H1 (cell line): ENCODE data around the gene TUBA3D.
"Not testable (repeated sequence)": the region's sequence is repeated elsewhere in the genome, so short reads cannot be mapped to it uniquely, and the experiment has no call there.

Source experiments
- CTCF ChIP-seq, 3 experiments: IDR thresholded peaks; 1 replicate in 2 of 3; 2 replicates in 1 of 3; pipeline versions ENCODE4 v1.5.1 to v1.6.1; 2011; ENCODE audit warnings: low read length in 3 of 3, mild to moderate bottlenecking in 3 of 3, inconsistent platforms in 2 of 3, low read depth in 1 of 3, moderate library complexity in 1 of 3; ENCODE audit not compliant: insufficient read depth in 1 of 3; ENCODE audit errors: control extremely low read depth in 1 of 3
- EZH2 ChIP-seq: fragments of 200-600 bp; sonication (generic); IDR thresholded peaks from 2 replicates; pipeline ENCODE4 v1.7.1; 2012; ENCODE audit warnings: low read depth, mild to moderate bottlenecking, moderate library complexity, low read length, inconsistent platforms; ENCODE audit not compliant: severe bottlenecking
- HDAC2 ChIP-seq, 2 experiments: fragments of 300-600 bp in 1 of 2; sonication (generic) in 1 of 2; IDR thresholded peaks; 2 replicates each; pipeline ENCODE4 v1.6.1; 2011 to 2012; ENCODE audit warnings: low read depth in 2 of 2, low read length in 2 of 2, mild to moderate bottlenecking in 2 of 2, moderate library complexity in 2 of 2, borderline replicate concordance in 1 of 2, inconsistent platforms in 1 of 2
- JUND ChIP-seq: IDR thresholded peaks from 2 replicates; pipeline ENCODE4 v1.6.1; 2011; ENCODE audit warnings: mild to moderate bottlenecking, improper control_type of control experiment, low read length
- MAFK ChIP-seq: IDR thresholded peaks from 2 replicates; pipeline ENCODE4 v1.6.1; 2012; ENCODE audit warnings: low read depth, mild to moderate bottlenecking, improper control_type of control experiment, low read length
- MAX ChIP-seq: IDR thresholded peaks from 2 replicates; pipeline ENCODE4 v1.6.1; 2012; ENCODE audit warnings: inconsistent platforms
- NRF1 ChIP-seq: IDR thresholded peaks from 2 replicates; pipeline ENCODE4 v1.6.1; 2011; ENCODE audit warnings: mild to moderate bottlenecking, low read depth, low read length, improper control_type of control experiment
- POLR2A ChIP-seq, 2 experiments: IDR thresholded peaks; 1 replicate in 1 of 2; 2 replicates in 1 of 2; pipeline ENCODE4 v1.6.1; 2011; ENCODE audit warnings: low read depth in 2 of 2, low read length in 2 of 2, mild to moderate bottlenecking in 2 of 2; ENCODE audit errors: control extremely low read depth in 1 of 2
- POU5F1 ChIP-seq: IDR thresholded peaks from 2 replicates; pipeline ENCODE4 v1.6.1; 2011; ENCODE audit warnings: low read depth, mild to moderate bottlenecking, low read length, moderate library complexity
- RAD21 ChIP-seq, 2 experiments: IDR thresholded peaks in 1 of 2; conservative IDR thresholded peaks in 1 of 2; 2 replicates each; pipeline ENCODE4 v1.6.1; 2011; ENCODE audit warnings: low read depth in 2 of 2, low read length in 2 of 2, improper control_type of control experiment in 1 of 2, inconsistent platforms in 1 of 2, mild to moderate bottlenecking in 1 of 2, moderate library complexity in 1 of 2
- SAP30 ChIP-seq: fragments of 300-600 bp; sonication (generic); IDR thresholded peaks from 2 replicates; pipeline ENCODE4 v1.7.1; 2012; ENCODE audit warnings: low read length, moderate library complexity, mild to moderate bottlenecking, inconsistent platforms; ENCODE audit not compliant: insufficient read depth, insufficient replicate concordance
- TAF1 ChIP-seq: IDR thresholded peaks from 2 replicates; pipeline ENCODE4 v1.6.1; 2011; ENCODE audit warnings: mild to moderate bottlenecking, low read depth, low read length
- ZNF274 ChIP-seq: IDR thresholded peaks from 2 replicates; pipeline ENCODE4 v1.7.0; 2012; ENCODE audit warnings: low read length, borderline replicate concordance; ENCODE audit errors: extremely low read depth

- not testable (repeated sequence) for TF ChIP-seq POU5F1; MAX; CTCF (IDR thresholded peaks at IDR 0.05; ENCODE audit: control extremely low read depth in 1 of 3, insufficient read depth in 1 of 3, low read depth in 1 of 3, low read length in 3 of 3); EZH2; RAD21 (IDR thresholded peaks at IDR 0.05 in 1 of 2, conservative IDR thresholded peaks at IDR 0.05 in 1 of 2; ENCODE audit: low read depth in 2 of 2, low read length in 2 of 2); TAF1; NRF1; MAFK; JUND; SAP30; POLR2A (IDR thresholded peaks at IDR 0.05; ENCODE audit: control extremely low read depth in 1 of 2, low read depth in 2 of 2, low read length in 2 of 2); HDAC2 (IDR thresholded peaks at IDR 0.05; ENCODE audit: borderline replicate concordance in 1 of 2, low read depth in 2 of 2, low read length in 2 of 2); ZNF274
Observed at GRCh38 chr2:131483981-131484820, 8.3 kb downstream of the TUBA3D start.
